HEK293 (cell line): ENCODE data around the gene OGFOD2.
A peak's percentile ranks its signal among the peaks of the same experiment; 100 is the strongest.

ENCODE experiments used
- CTCF ChIA-PET: fragments of 350-600 bp; formaldehyde crosslinking; extraction: SDS; loops from one replicate; lab custom pipeline; 2021; ENCODE audit warnings: antibody characterized with exemption; lab: Yijun Ruan, JAX
- POLR2A ChIA-PET: fragments of 300-600 bp; formaldehyde crosslinking; extraction: SDS; loops from one replicate; lab custom pipeline; 2020; ENCODE audit warnings: antibody characterized with exemption, inconsistent platforms; lab: Yijun Ruan, JAX
- H3K27ac ChIP-seq: fragments of 200-500 bp; sonication (Bioruptor generic); 2 replicates; pipeline ENCODE4 v1.5.1; 2014; ENCODE audit warnings: low read depth, low read length, control low read depth, inconsistent platforms; ENCODE audit errors: extremely low read depth
- H3K36me3 ChIP-seq, 2 experiments: fragments of 200-500 bp in 1 of 2; sonication (Bioruptor generic) in 1 of 2; 1 replicate in 1 of 2; 2 replicates in 1 of 2; pipeline ENCODE4 v1.5.1; 2014 to 2017; ENCODE audit warnings: inconsistent platforms in 2 of 2, low read length in 2 of 2; ENCODE audit not compliant: control insufficient read depth in 2 of 2, insufficient read depth in 1 of 2
- H3K4me1 ChIP-seq: fragments of 200-500 bp; sonication (Bioruptor generic); 2 replicates; pipeline ENCODE4 v1.5.1; 2014; ENCODE audit warnings: mild to moderate bottlenecking, low read length, inconsistent platforms; ENCODE audit not compliant: control insufficient read depth, insufficient read depth
- H3K4me3 ChIP-seq: 2 replicates; pipeline ENCODE4 v1.5.1; 2011; ENCODE audit warnings: low read depth, mild to moderate bottlenecking, control low read depth, low read length, moderate library complexity
- H3K9me3 ChIP-seq: fragments of 200-500 bp; sonication (Bioruptor generic); 2 replicates; pipeline ENCODE4 v1.5.1; 2014; ENCODE audit warnings: low read depth, low read length, inconsistent platforms; ENCODE audit not compliant: control insufficient read depth, insufficient read depth
- GLI4 ChIP-seq: fragments of 450-650 bp; formaldehyde crosslinking; IDR thresholded peaks from 2 replicates; pipeline ENCODE4 v1.5.1; 2016; ENCODE audit warnings: missing biosample characterization, missing genetic modification characterization
- HIC1 ChIP-seq: fragments of 450-650 bp; formaldehyde crosslinking; IDR thresholded peaks from 2 replicates; pipeline ENCODE4 v1.5.1; 2016; ENCODE audit warnings: missing biosample characterization, missing genetic modification characterization
- KLF1 ChIP-seq: fragments of 450-650 bp; formaldehyde crosslinking; IDR thresholded peaks from 2 replicates; pipeline ENCODE4 v1.5.1; 2016; ENCODE audit warnings: missing biosample characterization, missing genetic modification characterization
- KLF7 ChIP-seq: fragments of 450-650 bp; formaldehyde crosslinking; IDR thresholded peaks from 2 replicates; pipeline ENCODE4 v1.5.1; 2016; ENCODE audit warnings: missing biosample characterization, missing genetic modification characterization, borderline replicate concordance
- KLF8 ChIP-seq: fragments of 450-650 bp; formaldehyde crosslinking; IDR thresholded peaks from 2 replicates; pipeline ENCODE4 v1.5.1; 2016; ENCODE audit warnings: missing biosample characterization, missing genetic modification characterization
- OSR2 ChIP-seq: fragments of 450-650 bp; formaldehyde crosslinking; IDR thresholded peaks from 2 replicates; pipeline ENCODE4 v1.5.1; 2016; ENCODE audit warnings: missing biosample characterization, missing genetic modification characterization
- PATZ1 ChIP-seq: fragments of 450-650 bp; formaldehyde crosslinking; IDR thresholded peaks from 2 replicates; pipeline ENCODE4 v1.5.1; 2016; ENCODE audit warnings: missing biosample characterization, missing genetic modification characterization
- REST ChIP-seq: fragments of 450-650 bp; formaldehyde crosslinking; IDR thresholded peaks from 2 replicates; pipeline ENCODE4 v1.5.1; 2016; ENCODE audit warnings: missing biosample characterization, missing genetic modification characterization
- ZBTB17 ChIP-seq: fragments of 450-650 bp; formaldehyde crosslinking; IDR thresholded peaks from 2 replicates; pipeline ENCODE4 v1.5.1; 2016; ENCODE audit warnings: missing biosample characterization, missing genetic modification characterization
- ZBTB20 ChIP-seq: fragments of 450-650 bp; formaldehyde crosslinking; IDR thresholded peaks from 2 replicates; pipeline ENCODE4 v1.5.1; 2016; ENCODE audit warnings: missing biosample characterization, missing genetic modification characterization
- ZBTB44 ChIP-seq: fragments of 450-650 bp; IDR thresholded peaks from 2 replicates; pipeline ENCODE4 v1.5.1; 2018; ENCODE audit warnings: missing biosample characterization, mild to moderate bottlenecking, missing genetic modification characterization
- ZNF157 ChIP-seq: fragments of 450-650 bp; formaldehyde crosslinking; IDR thresholded peaks from 2 replicates; pipeline ENCODE4 v1.5.1; 2016; ENCODE audit warnings: missing biosample characterization, missing genetic modification characterization
- ZNF174 ChIP-seq: fragments of 450-650 bp; formaldehyde crosslinking; IDR thresholded peaks from 2 replicates; pipeline ENCODE4 v1.5.0; 2017; ENCODE audit warnings: missing biosample characterization, mild to moderate bottlenecking, missing genetic modification characterization
- ZNF223 ChIP-seq: fragments of 450-650 bp; formaldehyde crosslinking; IDR thresholded peaks from 2 replicates; pipeline ENCODE4 v1.5.1; 2016; ENCODE audit warnings: missing biosample characterization, missing genetic modification characterization
- ZNF311 ChIP-seq: fragments of 450-650 bp; formaldehyde crosslinking; IDR thresholded peaks from 2 replicates; pipeline ENCODE4 v1.5.1; 2017; ENCODE audit warnings: missing biosample characterization, missing genetic modification characterization, borderline replicate concordance
- ZNF48 ChIP-seq: fragments of 450-650 bp; formaldehyde crosslinking; IDR thresholded peaks from 2 replicates; pipeline ENCODE4 v1.5.1; 2016; ENCODE audit warnings: missing biosample characterization, missing genetic modification characterization
- ZNF549 ChIP-seq: fragments of 450-650 bp; IDR thresholded peaks from 2 replicates; pipeline ENCODE4 v1.5.1; 2018; ENCODE audit warnings: missing biosample characterization, missing genetic modification characterization, mild to moderate bottlenecking, inconsistent platforms, moderate library complexity
- ZNF776 ChIP-seq: fragments of 450-650 bp; formaldehyde crosslinking; IDR thresholded peaks from 2 replicates; pipeline ENCODE4 v1.5.0; 2017; ENCODE audit warnings: missing biosample characterization, missing genetic modification characterization, borderline replicate concordance
- ZSCAN23 ChIP-seq: fragments of 450-650 bp; formaldehyde crosslinking; IDR thresholded peaks from 2 replicates; pipeline ENCODE4 v1.5.1; 2016; ENCODE audit warnings: missing biosample characterization, missing genetic modification characterization
- ZXDB ChIP-seq: fragments of 450-650 bp; formaldehyde crosslinking; IDR thresholded peaks from 2 replicates; pipeline ENCODE4 v1.5.1; 2016; ENCODE audit warnings: missing biosample characterization, missing genetic modification characterization

The OGFOD2 gene

GRCh38 chr12:122955156-122955555 is 19.9 kb upstream of the OGFOD2 start:
- CTCF ChIA-PET: interaction anchor here (1.1 to 9.3 kb wide), 3 partner anchors 93 to 283 kb away, joined by 4 to 105 read pairs (median 13); no protein-coding TSS in a partner anchor
- H3K27ac ChIP-seq: no peak overlapping the region
- no peak for TF ChIP-seq ZBTB20 (tag by site-specific recombination)
- TF ChIP-seq ZXDB: no peak
- no peak for TF ChIP-seq ZSCAN23 (tag by site-specific recombination)
- no peak for TF ChIP-seq ZNF776 (tag by site-specific recombination)
- no peak for TF ChIP-seq ZNF174 (tag by site-specific recombination)
- no peak for TF ChIP-seq ZNF157 (tag by site-specific recombination)
- no peak for TF ChIP-seq KLF7 (tag by site-specific recombination)
- no peak for TF ChIP-seq ZBTB17
- no peak for TF ChIP-seq ZNF223 (tag by site-specific recombination)
- no peak for TF ChIP-seq KLF1
- no peak for TF ChIP-seq ZNF311 (tag by site-specific recombination)
- TF ChIP-seq ZNF549 (tag by site-specific recombination): no peak
- TF ChIP-seq ZNF48 (tag by site-specific recombination): no peak
- TF ChIP-seq OSR2 (tag by site-specific recombination): no peak
- no peak for TF ChIP-seq KLF8 (tag by site-specific recombination)
- no peak for TF ChIP-seq PATZ1
- peaks cover 7 to 30% of the 10 kb centered on the region in 2 experiments; a peak in 2 of 3 replicates for H3K36me3 ChIP-seq
- no peaks in the 10 kb centered on the region for H3K4me1 ChIP-seq
- POLR2A ChIA-PET: interaction anchor here (0.8 to 1.3 kb wide), 2 partner anchors 12 to 99 kb away, joined by 3 to 4 read pairs; partner anchors contain the start of gene ABCB9
- H3K9me3 ChIP-seq: no peaks in the 10 kb centered on the region
- no peak overlapping the region for H3K4me3 ChIP-seq

GRCh38 chr12:122956035-122956434 is 19.0 kb upstream of the OGFOD2 start:
- H3K4me3 ChIP-seq: no peak overlapping the region
- no peaks in the 10 kb centered on the region for H3K4me1 ChIP-seq
- TF ChIP-seq ZBTB44 (tag by site-specific recombination) (no peak), REST (tag by site-specific recombination) (peak; percentile 94), HIC1 (tag by site-specific recombination) (no peak), GLI4 (tag by site-specific recombination) (no peak)
- TF ChIP-seq, all 188 proteins: peak for 1
- POLR2A ChIA-PET: interaction anchor here (1.3 kb wide), 1 partner anchor 11 kb away, joined by 4 read pairs; the partner anchor contains the start of gene ABCB9
- H3K36me3 ChIP-seq: peaks cover 7 to 32% of the 10 kb centered on the region in 2 experiments; a peak in 2 of 3 replicates
- H3K27ac ChIP-seq: no peak overlapping the region
- CTCF ChIA-PET: interaction anchor here (0.9 to 9.3 kb wide), 4 partner anchors 13 to 162 kb away, joined by 3 to 105 read pairs (median 8); no protein-coding TSS in a partner anchor
- H3K9me3 ChIP-seq: no peaks in the 10 kb centered on the region
